ENCODE data around the gene SLC2A13. TPM values are rescaled to one million over a fixed set of nuclear protein-coding genes. Genes with fewer than 3 reads are reported as not detected.

The SLC2A13 gene
- total and polyA plus RNA-seq, 10 of the 15 experiments (the other 5 are each of a cell fraction or from before 2014, with no cell fraction given): 0.05 to 3.7 (median 0.25) TPM

GRCh38 chr12:39884616-39885125 is 221.2 kb downstream of the SLC2A13 start:
- H3K4me3 ChIP-seq: no peak overlapping the region
- no peaks in the 10 kb centered on the region for H3K27me3 ChIP-seq (replicated peaks in 1 of 2; ENCODE audit: control insufficient read depth in 2 of 2, insufficient read depth in 2 of 2, low read length in 1 of 2)
- H3K9me3 ChIP-seq (replicated peaks; ENCODE audit: control insufficient read depth, insufficient read depth, low read length): no peaks in the 10 kb centered on the region; the same call in 2 of the 3 replicates
- H3K4me1 ChIP-seq (ENCODE audit: control insufficient read depth, insufficient read depth, low read length): no peaks in the 10 kb centered on the region
- no TSS peak for BruUV-seq (replicated peaks)
- H2AFZ ChIP-seq (ENCODE audit: control insufficient read depth, low read depth, low read length): no peak overlapping the region
- no peaks in the 10 kb centered on the region for H3K79me2 ChIP-seq (ENCODE audit: control insufficient read depth, insufficient read depth, low read length)
- ATAC-seq: no peak
- WGBS (ENCODE audit: insufficient coverage, insufficient replicate concordance, low lambda C conversion rate, missing lambda C conversion rate): 57% methylated on average over 2 of the region's 2 CpGs
- no peak overlapping the region for H3K4me2 ChIP-seq (ENCODE audit: control insufficient read depth, insufficient read depth)
- H3K9ac ChIP-seq (ENCODE audit: control insufficient read depth, insufficient read depth, low read length): no peak overlapping the region
- intact Hi-C loops (cut with micrococcal nuclease; ENCODE audit: unreplicated experiment) (no loop called here), in situ Hi-C loops (cut with MboI) (no loop called here)
- H3K36me3 ChIP-seq (ENCODE audit: control insufficient read depth in 2 of 2, insufficient read depth in 2 of 2, low read length in 1 of 2): no peaks in the 10 kb centered on the region
- ChIA-PET CTCF (no interaction called here), RAD21 (ENCODE audit: unreplicated experiment) (no interaction called here), POLR2A (no interaction called here), SMC1A (ENCODE audit: uncharacterized antibody, unreplicated experiment) (no interaction called here)
- no peak for FAIRE-seq
- H3K27ac ChIP-seq (ENCODE audit: control insufficient read depth, insufficient read depth): no peak overlapping the region
- DNase-seq (ENCODE audit: low read depth, low spot score): no peak
- no peaks in the 10 kb centered on the region for H4K20me1 ChIP-seq (ENCODE audit: control insufficient read depth, insufficient read depth)
- TF ChIP-seq NRF1 (conservative IDR thresholded peaks at IDR 0.05; ENCODE audit: low read depth, low read length): no peak
- no peak for TF ChIP-seq SUPT20H (IDR thresholded peaks at IDR 0.05; ENCODE audit: borderline replicate concordance, control insufficient read depth, low read depth, low read length)
- TF ChIP-seq CTCF (IDR thresholded peaks at IDR 0.05 in 2 of 3, conservative IDR thresholded peaks at IDR 0.05 in 1 of 3; ENCODE audit: control insufficient read depth in 2 of 3, extremely low read depth in 1 of 3, insufficient read depth in 1 of 3, low read depth in 3 of 3, low read length in 3 of 3): no peak
- TF ChIP-seq IKZF1 (conservative IDR thresholded peaks at IDR 0.05): no peak
- no peak for TF ChIP-seq SREBF2 (IDR thresholded peaks at IDR 0.05; ENCODE audit: low read length)
- TF ChIP-seq KDM1A (IDR thresholded peaks at IDR 0.05; ENCODE audit: borderline replicate concordance): no peak
- TF ChIP-seq RELB (IDR thresholded peaks at IDR 0.05; ENCODE audit: low read depth): no peak
- TF ChIP-seq SMARCA5 (IDR thresholded peaks at IDR 0.05): no peak
- no peak for TF ChIP-seq SMAD1 (IDR thresholded peaks at IDR 0.05; ENCODE audit: low read depth, partially characterized antibody)
- no peak for TF ChIP-seq CBFB (IDR thresholded peaks at IDR 0.05; ENCODE audit: low read depth)
- no peak for TF ChIP-seq ZBTB40 (IDR thresholded peaks at IDR 0.05; ENCODE audit: borderline replicate concordance)
- TF ChIP-seq EGR1 (IDR thresholded peaks at IDR 0.05; ENCODE audit: borderline replicate concordance in 1 of 2, low read depth in 2 of 2, low read length in 2 of 2): no peak
- TF ChIP-seq HDAC6 (IDR thresholded peaks at IDR 0.05; ENCODE audit: unreplicated experiment): no peak
- no peak for TF ChIP-seq TCF12 (IDR thresholded peaks at IDR 0.05; ENCODE audit: low read depth, low read length)
- no peak for TF ChIP-seq NFYB (IDR thresholded peaks at IDR 0.05; ENCODE audit: insufficient read depth, low read depth, low read length)
- TF ChIP-seq USF1 (IDR thresholded peaks at IDR 0.05; ENCODE audit: borderline replicate concordance, extremely low read length, insufficient read depth, low read depth, low read length): no peak

Data from GM12878 (cell line).